ENCODE measurements around the gene SYNE2.

SYNE2 gene

GRCh38 chr14:63896278-63896720, 43.5 kb downstream of the SYNE2 start:
- TF ChIP-seq, protein P1, sequence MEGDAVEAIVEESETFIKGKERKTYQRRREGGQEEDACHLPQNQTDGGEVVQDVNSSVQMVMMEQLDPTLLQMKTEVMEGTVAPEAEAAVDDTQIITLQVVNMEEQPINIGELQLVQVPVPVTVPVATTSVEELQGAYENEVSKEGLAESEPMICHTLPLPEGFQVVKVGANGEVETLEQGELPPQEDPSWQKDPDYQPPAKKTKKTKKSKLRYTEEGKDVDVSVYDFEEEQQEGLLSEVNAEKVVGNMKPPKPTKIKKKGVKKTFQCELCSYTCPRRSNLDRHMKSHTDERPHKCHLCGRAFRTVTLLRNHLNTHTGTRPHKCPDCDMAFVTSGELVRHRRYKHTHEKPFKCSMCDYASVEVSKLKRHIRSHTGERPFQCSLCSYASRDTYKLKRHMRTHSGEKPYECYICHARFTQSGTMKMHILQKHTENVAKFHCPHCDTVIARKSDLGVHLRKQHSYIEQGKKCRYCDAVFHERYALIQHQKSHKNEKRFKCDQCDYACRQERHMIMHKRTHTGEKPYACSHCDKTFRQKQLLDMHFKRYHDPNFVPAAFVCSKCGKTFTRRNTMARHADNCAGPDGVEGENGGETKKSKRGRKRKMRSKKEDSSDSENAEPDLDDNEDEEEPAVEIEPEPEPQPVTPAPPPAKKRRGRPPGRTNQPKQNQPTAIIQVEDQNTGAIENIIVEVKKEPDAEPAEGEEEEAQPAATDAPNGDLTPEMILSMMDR (conservative IDR thresholded peaks at IDR 0.05; ENCODE audit: low read depth, low read length): no peak
- no peak overlapping the region for H2AFZ ChIP-seq (ENCODE audit: low read depth)
- H3K79me2 ChIP-seq (ENCODE audit: insufficient read depth, low read depth): no peaks in the 10 kb centered on the region
- no peaks in the 10 kb centered on the region for H3K27me3 ChIP-seq (ENCODE audit: insufficient read depth, low read depth)
- H3K4me2 ChIP-seq: no peak overlapping the region
- peaks cover 7% of the 10 kb centered on the region for H3K4me1 ChIP-seq (ENCODE audit: low read depth, poor library complexity, severe bottlenecking)
- no peak overlapping the region for H3K27ac ChIP-seq
- H4K20me1 ChIP-seq (ENCODE audit: insufficient read depth): no peaks in the 10 kb centered on the region
- no peaks in the 10 kb centered on the region for H3K36me3 ChIP-seq (ENCODE audit: insufficient read depth)
- H3K4me3 ChIP-seq (IDR thresholded peaks at IDR 0.05; ENCODE audit: insufficient read depth, low read depth, low read length): no peak overlapping the region
- no peak overlapping the region for H3K9ac ChIP-seq

- no peaks in the 10 kb centered on the region for H4K20me1 ChIP-seq (ENCODE audit: insufficient read depth)
- H3K4me1 ChIP-seq (ENCODE audit: low read depth, poor library complexity, severe bottlenecking): peaks cover 11% of the 10 kb centered on the region
- TF ChIP-seq, protein P1 (conservative IDR thresholded peaks at IDR 0.05; ENCODE audit: low read depth, low read length): no peak
- H2AFZ ChIP-seq (ENCODE audit: low read depth): no peak overlapping the region
- H3K4me2 ChIP-seq: no peak overlapping the region
- H3K79me2 ChIP-seq (ENCODE audit: insufficient read depth, low read depth): no peaks in the 10 kb centered on the region
- no peak overlapping the region for H3K9ac ChIP-seq
- no peaks in the 10 kb centered on the region for H3K36me3 ChIP-seq (ENCODE audit: insufficient read depth)
- H3K27ac ChIP-seq: no peak overlapping the region
- no peaks in the 10 kb centered on the region for H3K27me3 ChIP-seq (ENCODE audit: insufficient read depth, low read depth)
- no peak overlapping the region for H3K4me3 ChIP-seq (IDR thresholded peaks at IDR 0.05; ENCODE audit: insufficient read depth, low read depth, low read length)
Measured at GRCh38 chr14:63897721-63898163, 44.9 kb downstream of the SYNE2 start.

DNA sequence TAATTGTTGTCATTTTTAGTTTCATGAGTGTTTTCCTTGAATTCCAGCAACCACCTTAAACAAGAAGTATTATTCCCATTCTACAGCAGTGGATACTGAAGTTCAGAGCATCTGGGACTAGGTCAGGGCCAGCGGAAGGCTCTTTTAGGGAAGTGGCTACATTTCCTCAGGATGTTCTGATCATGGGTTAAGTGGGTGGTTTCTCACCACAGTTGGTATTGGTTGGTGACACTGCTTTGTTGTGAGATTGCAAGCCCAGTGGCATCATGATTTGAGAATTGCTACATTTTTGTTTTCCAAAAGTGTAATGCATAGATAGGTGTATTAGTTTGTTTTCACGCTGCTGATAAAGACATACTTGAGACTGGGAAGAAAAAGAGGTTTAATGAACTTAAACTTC, 47.1 kb downstream of the SYNE2 start:
- Histone ChIP-seq H3K27ac (no peak overlapping the region), H2AFZ (ENCODE audit: low read depth) (no peak overlapping the region), H3K9ac (no peak overlapping the region), H3K79me2 (ENCODE audit: insufficient read depth, low read depth) (no peaks in the 10 kb centered on the region), H3K27me3 (ENCODE audit: insufficient read depth, low read depth) (no peaks in the 10 kb centered on the region), H3K4me3 (IDR thresholded peaks at IDR 0.05; ENCODE audit: insufficient read depth, low read depth, low read length) (no peak overlapping the region), H4K20me1 (ENCODE audit: insufficient read depth) (no peaks in the 10 kb centered on the region), H3K4me1 (ENCODE audit: low read depth, poor library complexity, severe bottlenecking) (peaks cover 11% of the 10 kb centered on the region), H3K36me3 (ENCODE audit: insufficient read depth) (no peaks in the 10 kb centered on the region), H3K4me2 (no peak overlapping the region)
- TF ChIP-seq, protein P1 (conservative IDR thresholded peaks at IDR 0.05; ENCODE audit: low read depth, low read length): no peak

DNA sequence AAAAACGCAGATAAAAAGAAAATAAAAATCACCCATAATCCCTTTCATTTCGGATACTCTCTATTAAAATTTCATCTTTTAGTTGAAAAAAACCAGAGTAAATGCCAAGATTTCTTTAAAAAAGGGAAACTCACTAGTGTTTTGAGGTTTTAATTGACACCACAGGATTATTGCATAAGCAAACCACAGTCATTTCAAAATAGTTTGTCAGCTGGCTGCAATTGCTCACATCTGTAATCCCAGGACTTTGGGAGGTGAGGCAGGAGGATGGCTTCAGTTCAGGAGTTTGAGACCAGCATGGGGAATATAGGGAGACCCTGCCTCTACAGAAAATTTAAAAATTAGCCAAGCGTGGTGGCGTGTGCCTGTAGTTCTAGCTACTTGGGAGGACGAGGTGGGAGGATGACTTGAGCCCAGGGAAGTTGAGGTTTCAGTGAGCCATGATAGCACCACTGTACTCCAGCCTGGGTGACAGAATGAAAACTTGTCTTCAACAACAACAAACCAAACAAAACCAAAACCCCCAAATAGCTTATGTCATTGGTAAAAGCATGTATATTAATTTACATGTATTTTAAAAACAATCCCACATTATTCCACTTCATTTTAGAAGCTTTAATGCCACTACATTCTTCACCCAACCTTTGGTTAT, 48.8 kb downstream of the SYNE2 start:
- Histone ChIP-seq H4K20me1 (ENCODE audit: insufficient read depth) (no peaks in the 10 kb centered on the region), H3K36me3 (ENCODE audit: insufficient read depth) (no peaks in the 10 kb centered on the region), H3K27ac (no peak overlapping the region), H3K79me2 (ENCODE audit: insufficient read depth, low read depth) (no peaks in the 10 kb centered on the region), H3K9ac (no peak overlapping the region), H3K4me2 (no peak overlapping the region), H3K27me3 (ENCODE audit: insufficient read depth, low read depth) (no peaks in the 10 kb centered on the region), H3K4me3 (IDR thresholded peaks at IDR 0.05; ENCODE audit: insufficient read depth, low read depth, low read length) (no peak overlapping the region), H2AFZ (ENCODE audit: low read depth) (no peak overlapping the region), H3K4me1 (ENCODE audit: low read depth, poor library complexity, severe bottlenecking) (peaks cover 11% of the 10 kb centered on the region)
- TF ChIP-seq, protein P1 (conservative IDR thresholded peaks at IDR 0.05; ENCODE audit: low read depth, low read length): no peak

Data from KMS-11 (cell line).